NCI-H1436 (cell line): ENCODE data around the gene ATP2A2.
"Not testable (repeated sequence)": the region's sequence is repeated elsewhere in the genome, so short reads cannot be mapped to it uniquely, and the experiment has no call there.

Source experiments
- DNase-seq: peaks from one replicate; lab custom pipeline; 2025; lab: John Stamatoyannopoulos, UW

ATP2A2 gene

DNA sequence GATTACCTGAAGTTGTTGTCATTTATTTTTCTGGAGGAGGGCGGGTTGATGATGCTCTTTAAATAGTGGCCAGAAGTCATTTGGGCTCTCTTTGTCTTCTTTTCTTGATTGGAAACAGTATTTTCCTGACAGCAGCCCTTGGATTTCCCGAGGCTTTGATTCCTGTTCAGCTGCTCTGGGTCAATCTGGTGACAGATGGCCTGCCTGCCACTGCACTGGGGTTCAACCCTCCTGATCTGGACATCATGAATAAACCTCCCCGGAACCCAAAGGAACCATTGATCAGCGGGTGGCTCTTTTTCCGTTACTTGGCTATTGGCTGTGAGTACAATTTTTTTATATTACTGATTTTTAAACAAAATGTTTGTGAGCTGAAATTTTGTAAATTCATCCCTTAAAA, 62.1 kb downstream of the ATP2A2 start:
- DNase-seq, result no peak

DNA sequence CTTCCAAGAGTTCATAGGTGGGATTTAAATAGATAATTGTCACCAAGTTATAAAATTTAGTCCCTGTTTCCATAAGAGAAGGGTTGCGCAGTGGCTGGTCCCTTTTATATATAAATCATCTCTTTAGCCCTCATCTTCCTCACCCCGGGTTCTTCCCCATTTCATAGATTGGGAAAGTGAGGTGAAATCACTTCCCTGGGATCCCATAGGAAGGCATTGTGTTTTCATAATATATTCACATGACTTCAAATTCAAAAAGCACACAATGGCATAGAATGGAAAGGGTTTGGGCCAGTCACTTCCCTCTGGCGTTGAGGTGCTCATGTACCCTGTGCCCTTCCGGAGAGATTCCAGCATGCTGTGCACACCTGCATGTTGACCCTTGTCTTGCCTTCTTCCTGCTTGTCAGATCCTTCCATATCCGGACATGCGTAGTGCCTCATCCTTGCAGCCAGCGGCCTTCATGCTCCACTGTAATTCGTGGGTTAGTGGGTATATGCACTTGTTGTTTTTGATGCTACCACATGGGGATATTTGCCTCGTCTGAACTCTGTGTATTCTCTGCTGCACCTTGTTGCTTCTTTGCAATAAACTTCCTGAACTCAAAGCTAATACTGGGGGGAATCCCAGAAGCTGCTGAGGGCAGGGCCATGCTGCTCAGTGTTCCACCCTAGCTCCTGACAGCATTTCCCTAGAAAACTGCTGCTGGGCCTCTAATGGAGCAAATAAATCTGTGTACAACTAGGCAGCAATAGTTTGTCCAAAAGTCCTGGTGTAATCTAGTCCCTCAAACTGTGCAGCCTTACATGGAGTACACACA, 62.9 kb downstream of the ATP2A2 start:
- DNase-seq, result no peak

DNA sequence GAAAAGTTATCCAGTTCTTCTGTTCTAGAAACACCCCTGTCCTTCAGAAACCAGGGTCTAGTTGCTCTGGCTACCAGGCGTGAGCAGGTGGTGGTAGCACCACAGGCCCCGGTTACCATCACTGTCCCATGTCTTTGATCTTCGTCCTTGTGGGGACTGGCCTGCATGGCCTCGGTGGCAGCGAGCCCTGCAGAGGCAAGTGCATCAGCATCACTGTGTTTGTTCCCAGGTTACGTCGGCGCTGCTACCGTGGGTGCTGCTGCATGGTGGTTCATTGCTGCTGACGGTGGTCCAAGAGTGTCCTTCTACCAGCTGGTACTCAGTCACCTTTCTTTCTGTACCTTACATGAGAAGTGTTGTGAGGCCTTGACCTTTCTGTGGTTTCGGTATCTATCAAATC, 63.6 kb downstream of the ATP2A2 start:
- no peak for DNase-seq

DNA sequence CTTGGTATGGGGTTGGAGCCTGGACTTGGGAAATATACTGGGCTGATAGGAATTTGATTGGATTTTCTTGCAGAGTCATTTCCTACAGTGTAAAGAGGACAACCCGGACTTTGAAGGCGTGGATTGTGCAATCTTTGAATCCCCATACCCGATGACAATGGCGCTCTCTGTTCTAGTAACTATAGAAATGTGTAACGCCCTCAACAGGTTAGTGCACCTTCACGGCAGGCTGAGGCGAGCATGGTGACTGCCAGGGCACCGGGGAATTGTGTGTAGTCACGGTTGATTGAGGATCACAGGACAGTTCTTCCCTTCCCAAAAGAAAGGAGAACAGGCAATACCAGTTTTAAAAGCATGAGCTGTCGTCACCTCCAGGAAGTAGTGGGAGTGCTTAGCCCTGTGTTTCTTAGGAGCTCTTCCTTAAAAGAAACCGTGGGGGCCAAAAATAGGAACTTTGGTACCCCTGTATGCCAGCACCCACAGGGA, 64.2 kb downstream of the ATP2A2 start:
- DNase-seq, result no peak

DNA sequence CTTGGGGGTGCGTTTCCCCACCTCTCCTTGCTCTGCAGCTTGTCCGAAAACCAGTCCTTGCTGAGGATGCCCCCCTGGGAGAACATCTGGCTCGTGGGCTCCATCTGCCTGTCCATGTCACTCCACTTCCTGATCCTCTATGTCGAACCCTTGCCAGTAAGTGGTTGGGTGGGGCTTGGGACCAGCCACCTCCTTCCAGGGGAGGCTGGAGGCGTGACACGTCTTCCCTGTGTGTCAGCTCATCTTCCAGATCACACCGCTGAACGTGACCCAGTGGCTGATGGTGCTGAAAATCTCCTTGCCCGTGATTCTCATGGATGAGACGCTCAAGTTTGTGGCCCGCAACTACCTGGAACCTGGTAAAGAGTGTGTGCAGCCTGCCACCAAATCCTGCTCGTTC, 64.9 kb downstream of the ATP2A2 start:
- DNase-seq, result no peak

DNA sequence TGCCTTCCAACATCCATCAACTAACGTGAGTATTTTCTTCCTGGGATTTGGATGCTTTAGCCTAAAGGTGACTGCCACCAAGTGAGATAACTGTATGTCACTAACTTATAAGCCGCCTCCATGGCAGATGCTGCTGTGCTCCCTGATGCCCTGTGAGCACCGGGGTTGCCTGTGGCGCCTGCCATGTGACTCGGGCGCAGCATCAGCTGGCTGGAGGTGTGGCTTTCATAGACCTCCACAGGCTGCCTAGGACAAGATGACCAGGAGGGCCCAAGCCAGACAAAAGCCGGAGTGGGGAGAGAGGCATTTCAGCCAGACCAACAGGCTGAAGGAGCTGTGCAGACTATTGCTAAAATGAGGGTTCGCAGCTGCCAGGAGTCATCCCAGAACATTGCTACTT, 66.7 kb downstream of the ATP2A2 start:
- no peak for DNase-seq

DNA sequence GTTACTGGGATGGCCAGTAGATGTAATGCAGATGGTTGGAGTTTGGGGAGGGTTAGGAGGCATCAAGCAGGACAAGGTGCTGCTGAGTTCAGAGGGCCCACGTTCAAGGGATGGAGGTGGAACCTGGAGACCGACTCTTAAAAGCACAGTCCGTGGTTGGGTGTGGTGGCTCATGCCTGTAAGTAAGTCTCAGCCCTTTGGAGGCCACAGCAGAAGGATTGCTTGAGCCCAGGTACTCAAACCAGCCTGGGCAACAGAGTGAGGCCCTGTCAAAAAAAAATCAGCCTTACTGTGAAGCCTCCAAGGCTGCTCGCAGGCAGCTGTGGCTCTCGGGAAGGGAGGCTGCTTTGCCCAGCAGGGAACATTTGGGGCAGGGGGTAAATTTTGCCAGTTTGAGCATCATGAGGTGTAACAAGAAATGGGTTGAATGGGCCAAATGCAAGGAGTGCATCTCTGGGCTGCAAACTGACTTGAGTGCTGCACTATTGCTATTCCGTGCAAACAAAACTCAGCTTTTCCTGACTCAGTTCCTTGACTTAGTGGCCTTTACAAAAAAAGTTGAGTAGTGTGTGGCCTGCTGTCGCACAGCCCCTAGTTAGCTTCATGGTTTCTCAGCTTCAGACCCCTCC, 67.5 kb downstream of the ATP2A2 start:
- no peak for DNase-seq

DNA sequence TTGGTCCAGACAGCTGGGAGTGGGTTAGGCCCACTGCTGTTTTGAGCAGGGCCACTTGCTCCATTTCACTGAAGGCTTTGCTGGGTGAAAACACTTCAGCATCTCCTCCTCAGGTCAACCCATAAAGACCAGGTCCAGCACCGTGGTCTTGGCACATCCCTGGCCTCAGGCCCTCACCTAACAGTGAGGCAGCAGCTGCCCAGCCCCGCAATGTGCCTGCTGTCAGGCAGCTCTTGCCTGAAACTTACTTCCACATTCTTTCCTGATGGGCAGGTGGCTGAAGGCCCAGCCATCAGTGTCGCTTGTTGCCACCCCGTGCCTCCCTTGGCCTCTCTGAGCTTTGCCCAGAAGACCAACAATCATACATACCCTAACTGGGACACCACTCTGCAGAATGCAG, 68.0 kb downstream of the ATP2A2 start:
- no peak for DNase-seq

DNA sequence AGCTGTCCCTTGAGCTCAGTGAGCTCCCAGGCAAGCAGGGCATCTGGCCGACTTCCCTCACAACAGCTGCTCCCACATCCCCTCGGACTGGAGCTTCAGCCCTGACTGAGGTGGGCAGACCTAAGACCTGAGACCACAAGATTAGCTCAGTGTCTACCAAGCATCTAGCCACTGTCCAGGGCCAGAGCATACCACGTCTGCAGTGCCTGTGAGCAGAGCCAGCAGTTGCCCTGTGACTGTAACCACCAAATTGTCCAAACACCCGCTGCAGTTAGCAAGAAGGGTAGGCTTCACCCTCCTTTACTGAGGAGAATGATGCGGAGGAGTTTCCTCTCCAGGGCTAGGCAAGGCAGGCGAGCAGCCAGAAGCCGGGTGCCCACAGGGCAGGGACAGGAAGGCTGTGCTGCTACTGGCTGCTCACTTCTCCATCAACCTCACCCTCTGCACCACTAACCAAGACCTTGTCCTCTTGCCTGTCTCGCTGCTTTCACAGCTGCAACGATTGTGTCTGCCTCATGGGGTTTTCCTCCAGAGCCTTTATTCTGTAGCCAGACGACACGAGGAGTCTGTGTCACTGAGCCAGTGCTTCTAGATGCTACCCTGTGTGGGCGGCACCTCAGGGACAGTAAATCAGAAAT, 68.6 kb downstream of the ATP2A2 start:
- DNase-seq, result no peak

DNA sequence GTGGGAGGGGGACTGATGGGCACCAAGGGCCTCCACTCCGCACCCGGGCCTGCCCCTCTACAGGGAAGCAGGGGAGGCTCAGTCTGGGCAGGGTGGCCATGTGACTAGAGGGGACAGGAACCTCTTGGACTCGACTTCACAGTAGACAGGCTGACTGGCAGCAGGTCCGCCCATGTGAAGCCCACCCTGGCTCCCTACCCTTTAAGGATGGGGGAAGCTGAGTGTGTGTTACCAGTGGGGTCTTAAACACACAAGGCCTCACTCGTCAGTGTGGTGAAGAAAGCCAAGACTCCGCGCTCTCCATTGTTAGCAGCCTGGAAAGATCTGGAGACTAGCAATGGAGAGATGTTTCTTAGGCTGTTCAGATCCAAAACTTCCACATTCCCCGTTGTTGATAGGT, 70.1 kb downstream of the ATP2A2 start:
- no peak for DNase-seq

DNA sequence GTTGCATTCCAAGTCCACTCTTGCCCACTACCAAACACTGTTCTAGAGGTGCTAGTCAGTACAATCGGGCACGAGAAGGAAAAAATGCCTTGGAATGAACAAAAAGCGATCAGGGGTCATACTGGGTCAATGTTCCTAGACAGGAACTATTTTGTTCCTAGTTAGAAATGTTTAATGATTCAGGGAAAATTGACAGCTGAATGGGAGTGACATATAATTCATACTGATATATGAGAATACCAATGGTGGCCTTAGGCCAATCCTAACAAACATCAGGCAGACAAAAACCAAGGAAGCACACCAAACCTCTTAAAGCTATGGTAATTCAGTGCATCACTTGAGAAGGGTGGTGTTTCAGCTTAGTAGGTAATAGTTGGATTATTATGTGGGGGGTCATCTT, 71.4 kb downstream of the ATP2A2 start:
- DNase-seq, result no peak

DNA sequence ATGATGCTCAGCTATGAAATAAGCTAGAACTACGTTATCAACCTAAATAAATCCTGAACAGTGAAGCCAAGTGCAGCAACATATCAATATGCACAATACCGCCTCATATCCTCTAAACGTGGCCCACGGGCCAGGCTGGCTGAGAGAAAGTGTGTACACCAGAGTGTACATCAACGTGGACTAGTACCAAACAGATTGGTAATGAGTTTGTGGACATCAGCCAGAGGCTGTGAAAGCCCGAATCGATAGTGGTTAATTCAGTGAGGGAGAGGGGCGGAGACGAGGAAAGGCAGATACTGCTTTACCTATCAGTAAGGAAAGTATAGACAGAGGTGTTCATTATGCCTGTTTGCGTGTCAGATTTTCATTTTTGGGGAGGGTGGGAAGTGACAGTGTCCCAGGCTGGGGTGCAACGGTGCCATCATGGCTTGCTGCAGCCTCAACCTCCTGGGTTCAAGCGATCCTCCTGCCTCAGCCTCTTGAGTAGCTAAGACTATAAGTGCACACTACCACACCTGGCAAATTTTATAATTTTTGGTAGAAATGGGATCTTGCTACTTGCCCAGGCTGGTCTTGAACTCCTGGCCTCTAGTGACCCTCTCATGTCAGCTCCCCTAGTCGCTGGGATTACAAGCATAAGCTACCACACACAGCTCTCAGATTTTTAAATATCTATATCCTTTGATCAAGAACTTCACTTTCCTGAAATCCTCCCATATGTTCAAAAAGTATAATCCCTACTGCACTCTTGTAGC, 72.3 kb downstream of the ATP2A2 start:
- no peak for DNase-seq

DNA sequence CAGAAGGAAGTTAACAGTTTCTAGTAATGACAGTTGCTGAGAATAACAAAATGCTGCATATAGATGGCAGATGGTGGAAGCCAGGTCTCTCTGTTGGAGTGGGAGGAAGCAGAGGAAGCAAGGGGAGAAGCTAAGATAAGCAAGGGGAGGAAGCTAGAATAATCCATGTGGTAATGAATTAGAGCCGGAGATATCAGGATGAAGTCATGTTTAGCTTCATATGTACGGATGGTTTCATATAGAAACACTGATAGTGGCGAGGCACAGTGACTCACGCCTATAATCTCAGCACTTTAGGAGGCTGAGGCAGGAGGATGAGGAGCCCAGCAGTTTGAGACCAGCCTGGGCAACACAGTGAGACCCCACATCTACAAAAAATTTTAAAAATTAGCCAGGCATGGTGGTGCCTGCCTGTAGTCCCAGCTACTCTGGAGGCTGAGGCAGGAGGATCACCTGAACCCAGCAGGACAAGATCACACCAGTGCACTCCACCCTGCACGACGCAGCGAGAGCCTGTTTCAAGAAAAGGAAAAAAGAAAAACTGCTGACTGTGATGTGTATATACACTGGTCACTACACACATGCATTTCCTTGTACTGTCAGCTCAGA, 73.2 kb downstream of the ATP2A2 start:
- no peak for DNase-seq

DNA sequence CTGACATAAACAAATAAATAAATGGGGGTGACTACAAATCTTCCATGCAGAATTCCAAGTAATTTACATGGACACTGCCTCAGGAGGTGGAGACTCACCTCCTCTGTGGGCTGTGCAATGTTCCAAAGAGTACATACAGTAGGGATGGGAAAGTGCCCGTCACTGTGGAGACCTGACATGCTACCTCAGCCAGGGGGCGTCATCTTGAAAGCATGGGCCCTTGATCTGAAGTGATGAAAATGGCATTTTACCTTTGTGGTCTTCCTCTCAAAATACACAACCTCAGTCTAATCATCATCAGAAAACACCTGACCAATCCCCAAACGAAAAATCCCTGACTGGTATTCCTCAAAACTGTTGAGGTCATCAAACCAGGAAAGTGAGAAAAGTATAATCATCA, 74.0 kb downstream of the ATP2A2 start:
- DNase-seq, result peak; percentile 20

DNA sequence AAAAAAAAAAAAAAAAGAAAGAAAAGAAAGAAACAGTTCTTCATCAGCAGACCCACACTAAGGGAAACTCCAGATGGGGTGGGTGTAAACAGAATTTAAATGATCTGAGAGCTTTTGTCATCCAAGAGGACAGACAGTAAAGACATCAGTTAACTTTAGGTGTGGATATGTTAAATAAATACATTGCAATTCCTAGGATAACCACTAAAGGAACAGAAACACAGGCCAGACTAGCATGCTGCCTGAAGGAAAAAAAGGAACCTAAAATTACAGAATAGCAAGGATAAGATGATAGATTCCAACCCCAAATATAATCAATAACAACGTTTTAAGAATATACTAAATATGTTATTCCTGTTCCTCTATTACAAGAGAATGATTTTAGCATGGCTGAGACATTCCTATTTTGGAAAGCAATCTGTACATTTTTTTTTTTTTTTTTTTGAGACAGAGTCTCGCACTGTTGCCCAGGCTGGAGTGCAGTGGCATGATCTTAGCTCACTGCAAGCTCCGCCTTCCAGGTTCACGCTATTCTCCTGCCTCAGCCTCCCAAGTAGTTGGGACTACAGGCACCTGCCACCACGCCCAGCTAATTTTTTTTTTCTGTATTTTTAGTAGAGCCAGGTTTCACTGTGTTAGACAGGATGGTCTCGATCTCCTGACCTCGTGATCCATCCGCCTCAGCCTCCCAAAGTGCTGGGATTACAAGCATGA, 77.5 kb downstream of the ATP2A2 start:
- not testable (repeated sequence) for DNase-seq

DNA sequence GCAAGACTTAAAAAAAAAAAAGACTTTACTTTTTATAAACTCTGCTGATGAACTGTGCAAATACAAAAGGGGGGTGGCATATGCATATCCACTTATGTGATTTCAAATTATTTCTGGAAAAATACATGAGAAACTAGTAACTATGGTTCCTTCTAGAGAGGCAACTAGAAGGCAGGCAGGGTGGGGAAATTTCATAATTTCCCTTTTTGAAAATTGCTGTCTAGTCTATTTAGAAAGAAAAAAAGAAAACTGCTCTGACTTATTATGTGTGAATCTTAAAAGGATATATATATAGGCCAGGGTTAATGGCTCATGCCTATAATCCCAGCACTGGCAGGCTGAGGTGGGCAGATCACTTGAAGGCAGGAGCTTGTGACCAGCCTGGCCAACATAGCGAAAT, 80.2 kb downstream of the ATP2A2 start:
- DNase-seq, result no peak

DNA sequence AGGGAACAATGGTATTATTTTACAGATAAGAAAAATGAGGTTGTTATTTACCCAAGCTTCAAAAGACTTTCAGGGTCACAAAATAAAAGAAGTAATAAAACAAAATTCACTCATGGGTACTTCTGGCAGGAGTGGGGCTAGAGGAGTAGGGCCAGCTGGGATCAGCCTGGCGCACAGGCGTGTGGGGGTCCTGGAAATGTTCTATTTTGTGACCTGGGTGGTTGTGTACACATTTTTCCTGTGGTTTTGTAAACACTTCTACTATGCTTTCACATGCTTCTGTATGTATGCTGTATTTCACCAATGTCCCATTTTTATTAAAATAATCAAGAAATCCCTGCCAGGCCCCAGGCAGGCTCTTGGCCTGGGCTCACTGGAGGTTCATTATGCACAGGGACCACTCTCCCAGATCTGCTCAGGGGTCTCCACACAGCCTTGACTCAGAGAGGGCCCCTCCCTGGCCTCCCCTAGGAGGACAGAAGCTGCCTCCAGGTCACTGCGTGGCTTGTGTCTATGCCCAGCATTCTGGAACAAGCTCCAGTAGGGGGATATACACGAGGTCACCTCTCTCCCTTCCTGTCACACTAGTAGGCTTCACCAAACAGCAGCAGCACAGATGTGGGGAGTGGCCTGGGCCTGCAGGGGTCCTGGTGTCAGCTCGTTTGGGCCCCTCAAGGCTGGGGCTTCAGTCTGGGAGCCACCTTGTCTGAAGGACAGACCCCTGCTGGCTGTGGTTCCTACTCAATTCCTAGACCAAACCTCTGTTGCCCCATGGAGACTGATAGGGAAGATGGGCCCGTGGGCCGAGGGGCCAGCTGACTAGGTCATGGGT, 84.7 kb downstream of the ATP2A2 start:
- DNase-seq, result no peak

DNA sequence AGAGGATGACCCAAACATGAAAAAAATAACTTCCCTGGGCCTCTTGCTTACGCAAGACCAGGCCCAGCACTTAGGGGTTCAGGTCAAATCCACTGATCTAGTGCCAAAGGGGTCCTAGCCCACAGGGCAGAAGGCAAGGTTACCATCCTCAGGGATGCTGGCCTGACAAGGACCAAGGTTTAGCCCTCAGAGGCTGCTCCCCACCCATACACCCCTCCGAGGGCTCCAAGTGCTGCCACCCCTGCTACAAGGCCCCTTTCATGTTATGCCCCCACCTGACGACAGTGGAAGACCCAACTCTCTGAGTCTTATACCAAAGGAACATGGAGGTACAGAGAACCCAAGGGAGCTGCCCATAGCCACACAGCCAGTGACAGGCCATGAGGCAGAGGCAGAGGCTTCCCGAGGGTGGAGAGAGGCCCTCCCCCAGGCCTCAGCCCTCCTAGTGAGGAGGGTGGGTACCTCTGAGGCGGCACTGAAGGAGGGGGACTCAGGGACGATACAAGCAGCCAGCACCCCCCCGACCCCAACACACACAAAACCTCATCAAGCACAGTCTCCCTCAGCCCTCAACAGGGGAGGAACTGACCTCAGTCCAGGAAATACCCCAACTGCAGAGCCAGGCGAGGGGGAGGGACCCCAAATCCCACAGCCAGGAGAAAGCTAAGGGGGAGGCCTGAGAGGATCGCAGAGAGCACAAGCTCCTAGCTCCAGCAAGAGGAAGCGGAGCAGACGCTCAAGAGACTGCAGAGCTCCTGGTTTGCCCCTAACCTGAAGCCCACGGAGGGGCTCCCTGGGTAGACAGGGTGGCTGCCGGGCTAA, 85.5 kb downstream of the ATP2A2 start:
- no peak for DNase-seq

DNA sequence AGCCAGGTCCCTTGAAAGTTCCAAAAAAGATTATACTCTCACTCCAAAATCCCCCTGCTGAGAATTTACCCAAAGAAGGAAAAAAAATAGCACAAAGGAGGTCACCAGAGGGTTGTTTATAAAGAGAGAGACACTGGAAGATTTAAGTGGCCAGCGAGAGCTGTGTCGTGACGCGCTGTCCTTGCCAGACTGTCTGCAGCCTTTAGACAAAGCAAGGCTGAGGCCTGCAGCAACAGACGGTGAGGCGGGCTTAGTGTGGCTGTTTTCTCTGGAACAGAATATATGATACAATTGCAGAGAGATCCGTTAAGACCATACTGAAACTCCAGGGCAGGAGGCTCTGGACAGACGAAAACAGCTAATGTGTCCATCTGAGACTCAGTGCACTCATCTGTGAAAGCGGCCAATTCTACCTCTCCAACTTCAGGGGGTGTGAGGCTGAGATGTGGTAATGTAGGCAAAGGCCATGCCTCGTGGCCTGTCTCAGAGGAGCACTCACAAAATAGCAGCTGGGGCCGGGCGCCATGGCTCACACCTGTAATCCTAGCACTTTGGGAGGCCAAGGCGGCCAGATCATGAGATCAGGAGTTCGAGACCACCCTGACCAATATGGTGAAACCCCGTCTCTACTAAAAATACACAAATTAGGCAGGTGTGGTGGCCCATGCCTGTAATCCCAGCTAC, 86.3 kb downstream of the ATP2A2 start:
- DNase-seq, result no peak
